ENCODE measurements around the gene SLC6A6.

Gene SLC6A6

DNA sequence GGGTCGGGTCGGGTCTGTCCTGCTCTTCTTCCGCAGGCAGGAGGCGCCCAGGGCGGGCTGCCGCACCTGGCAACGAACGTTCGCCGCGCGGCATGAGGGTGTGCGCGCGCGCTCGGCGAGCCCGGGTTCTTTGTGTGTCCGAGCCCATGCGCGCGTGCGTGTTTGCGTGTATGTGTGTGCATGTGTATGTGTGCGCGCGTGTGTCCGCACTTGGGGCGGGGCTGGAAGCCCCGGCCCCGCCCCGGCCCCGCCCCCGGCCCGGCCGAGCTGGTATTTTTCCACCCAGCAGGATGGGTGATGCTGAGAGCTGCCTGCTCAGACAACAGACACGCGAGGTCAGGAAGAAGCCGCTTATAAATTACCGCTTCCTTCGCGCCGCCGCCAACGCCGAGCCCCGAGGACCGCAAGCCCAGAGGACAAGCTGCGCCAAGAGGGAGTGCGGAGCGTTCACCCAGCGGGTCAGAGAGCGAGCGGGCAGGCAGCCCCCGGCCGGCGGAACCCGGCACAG, at the start of gene SLC6A6:
Gene SLC6A6 (plus strand): TSS at position 303 of the 508 bp plus-strand sequence. CDS start 41,029 bp downstream, outside the sequence.
- DNase-seq, result peak; percentile 96

GRCh38 chr3:14353502-14353901, 48.9 kb upstream of the SLC6A6 start:
- no peak for DNase-seq

DNA sequence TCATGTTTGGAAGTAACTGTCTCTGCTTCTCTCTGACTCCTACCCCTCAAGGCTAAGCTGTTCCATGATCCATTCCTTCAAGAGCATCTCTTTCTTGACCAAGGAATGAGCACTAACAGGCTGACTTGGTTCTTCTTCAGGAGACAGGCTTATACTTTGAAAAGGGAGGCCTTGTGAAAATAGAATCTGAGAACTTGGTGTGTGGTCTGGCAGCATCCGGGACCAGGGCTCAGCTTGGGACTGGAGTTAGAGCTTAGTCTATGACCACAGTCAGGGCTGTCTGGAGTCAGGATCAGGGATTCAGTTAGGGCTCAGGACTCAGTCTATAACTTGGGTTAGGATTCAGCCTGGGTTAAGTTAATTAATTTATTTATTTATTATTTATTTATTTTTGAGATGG, 44.9 kb upstream of the SLC6A6 start:
- DNase-seq, result no peak

GRCh38 chr3:14358426-14359211, 43.8 kb upstream of the SLC6A6 start:
- no peak for DNase-seq

- no peak for DNase-seq
Observed at GRCh38 chr3:14359348-14359747, 43.1 kb upstream of the SLC6A6 start.

GRCh38 chr3:14360123-14360881, 42.1 kb upstream of the SLC6A6 start:
- DNase-seq, result no peak

GRCh38 chr3:14361068-14361677, 41.2 kb upstream of the SLC6A6 start:
- DNase-seq, result no peak

DNA sequence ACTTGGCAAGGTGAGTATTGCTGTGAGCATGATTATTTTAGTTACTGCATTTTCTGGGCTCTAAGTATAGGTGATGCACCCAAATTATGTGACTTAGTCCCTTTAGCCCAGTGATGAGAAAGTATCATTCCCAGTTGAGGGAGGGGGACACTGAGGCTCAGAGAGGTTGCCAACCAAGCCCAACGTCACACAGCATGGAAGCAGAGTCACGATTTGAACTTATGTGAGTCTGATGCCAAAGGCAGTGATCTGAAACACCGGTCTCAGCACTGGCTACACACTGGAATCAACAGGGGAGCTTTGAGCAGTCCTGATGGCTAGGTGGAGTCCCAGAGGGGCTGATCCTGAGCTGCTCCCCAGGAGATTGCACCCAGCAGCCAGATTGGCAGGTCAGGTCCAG, 39.5 kb upstream of the SLC6A6 start:
- no peak for DNase-seq

DNA sequence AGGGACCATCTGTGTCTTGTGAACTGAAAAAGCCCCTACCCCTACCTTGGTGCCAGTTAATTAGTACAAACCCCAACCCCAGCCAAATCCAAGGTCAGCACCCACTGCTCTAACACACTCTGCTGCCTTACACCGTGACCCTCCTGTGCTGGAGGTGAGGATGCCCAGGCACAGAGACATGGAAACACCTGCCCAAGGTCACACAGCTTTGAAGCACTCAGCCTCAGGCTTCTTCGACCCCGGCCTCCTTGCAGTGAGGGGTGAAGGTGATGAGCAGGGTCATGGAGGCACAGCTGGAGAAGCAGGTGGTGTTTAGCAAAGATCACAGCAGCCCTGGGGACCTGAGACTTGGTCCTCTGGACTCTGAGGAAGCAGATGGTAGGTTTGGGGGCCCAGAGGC, 39.0 kb upstream of the SLC6A6 start:
- DNase-seq, result no peak

- DNase-seq, result no peak
Observed at GRCh38 chr3:14363991-14364390, 38.4 kb upstream of the SLC6A6 start.

GRCh38 chr3:14364580-14365292, 37.7 kb upstream of the SLC6A6 start:
- no peak for DNase-seq

DNA sequence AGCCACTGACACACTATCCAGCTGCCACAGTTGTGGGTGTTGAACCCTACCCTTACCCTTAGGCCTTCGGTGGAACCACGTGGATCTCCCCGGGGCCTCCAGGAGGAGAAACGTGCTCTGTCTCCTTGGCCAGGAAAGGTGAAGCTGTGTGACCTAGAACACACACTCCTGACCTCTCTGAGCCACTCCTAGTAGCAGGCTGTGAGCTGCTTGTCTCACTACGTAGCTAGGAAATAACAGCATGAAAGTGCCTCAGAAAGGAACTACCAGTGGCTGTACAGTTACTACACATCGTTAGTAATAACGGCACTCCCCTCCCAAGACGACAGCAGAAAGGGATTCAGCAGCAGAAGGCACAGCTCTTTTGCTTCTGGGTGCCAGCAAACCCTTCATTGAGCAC, 36.2 kb upstream of the SLC6A6 start:
- DNase-seq, result no peak

DNA sequence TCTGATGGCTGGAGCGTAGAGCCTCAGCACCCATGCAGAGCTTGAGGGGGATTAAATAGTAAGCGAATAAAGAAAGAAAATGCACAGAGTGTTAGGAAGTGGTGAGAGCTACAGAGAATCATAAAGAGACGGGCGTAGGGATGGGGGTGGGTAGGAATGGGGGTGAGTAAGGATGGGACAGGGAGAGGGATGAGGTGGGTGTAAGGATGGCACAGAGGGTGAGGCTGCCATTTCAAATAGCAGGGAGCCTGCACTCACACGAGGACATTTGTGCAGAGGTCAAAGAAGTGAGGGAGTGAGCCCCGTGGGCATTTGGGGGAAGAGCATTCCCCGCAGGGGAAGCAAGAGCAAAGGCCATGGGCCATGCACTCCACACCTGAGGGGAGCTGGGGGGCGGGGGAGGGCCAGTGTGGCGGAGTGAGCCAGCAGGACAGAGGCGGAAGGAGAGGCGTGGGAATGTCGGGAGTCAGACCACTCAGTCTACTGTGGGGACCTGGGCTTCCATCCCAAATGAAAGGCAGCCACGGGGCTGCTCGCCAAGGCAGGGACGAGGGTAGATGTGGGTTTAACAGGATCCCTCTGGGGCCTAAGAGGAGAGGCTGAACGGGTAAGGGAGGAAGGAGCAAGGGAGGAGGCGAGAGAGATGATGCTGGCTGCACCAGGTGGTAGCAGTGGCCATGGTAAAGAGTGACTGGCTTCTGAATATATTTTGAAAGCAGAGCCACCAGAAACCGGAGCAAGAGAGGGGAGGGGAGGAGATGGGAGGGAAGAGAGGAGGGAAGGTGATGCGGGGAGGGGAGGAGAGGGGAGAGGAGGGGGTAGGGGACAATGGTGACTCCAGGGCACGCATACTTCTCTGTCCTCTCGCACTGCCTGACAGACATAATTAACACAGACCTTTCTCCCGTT, 35.2 kb upstream of the SLC6A6 start:
- no peak for DNase-seq

GRCh38 chr3:14368146-14368545, 34.3 kb upstream of the SLC6A6 start:
- no peak for DNase-seq

DNA sequence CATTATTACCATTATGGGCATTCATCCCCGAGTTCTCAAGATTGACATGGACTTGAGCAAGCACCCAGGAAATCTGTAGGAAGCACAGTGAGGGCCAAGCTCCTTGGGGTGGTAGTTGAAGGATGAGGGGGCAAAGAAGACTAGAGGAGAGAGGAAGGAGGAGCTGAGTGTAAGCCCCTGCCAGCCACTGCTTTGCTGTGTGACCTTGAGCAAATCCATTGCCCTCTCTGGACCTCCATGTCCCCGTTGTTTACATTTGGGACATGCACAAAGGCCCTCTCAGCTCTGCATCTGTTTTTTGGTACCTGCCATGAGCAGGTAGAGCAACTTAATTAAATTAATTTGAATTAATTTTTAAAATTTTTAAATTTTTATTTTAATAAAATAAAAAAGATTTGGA, 33.5 kb upstream of the SLC6A6 start:
- DNase-seq, result no peak

DNA sequence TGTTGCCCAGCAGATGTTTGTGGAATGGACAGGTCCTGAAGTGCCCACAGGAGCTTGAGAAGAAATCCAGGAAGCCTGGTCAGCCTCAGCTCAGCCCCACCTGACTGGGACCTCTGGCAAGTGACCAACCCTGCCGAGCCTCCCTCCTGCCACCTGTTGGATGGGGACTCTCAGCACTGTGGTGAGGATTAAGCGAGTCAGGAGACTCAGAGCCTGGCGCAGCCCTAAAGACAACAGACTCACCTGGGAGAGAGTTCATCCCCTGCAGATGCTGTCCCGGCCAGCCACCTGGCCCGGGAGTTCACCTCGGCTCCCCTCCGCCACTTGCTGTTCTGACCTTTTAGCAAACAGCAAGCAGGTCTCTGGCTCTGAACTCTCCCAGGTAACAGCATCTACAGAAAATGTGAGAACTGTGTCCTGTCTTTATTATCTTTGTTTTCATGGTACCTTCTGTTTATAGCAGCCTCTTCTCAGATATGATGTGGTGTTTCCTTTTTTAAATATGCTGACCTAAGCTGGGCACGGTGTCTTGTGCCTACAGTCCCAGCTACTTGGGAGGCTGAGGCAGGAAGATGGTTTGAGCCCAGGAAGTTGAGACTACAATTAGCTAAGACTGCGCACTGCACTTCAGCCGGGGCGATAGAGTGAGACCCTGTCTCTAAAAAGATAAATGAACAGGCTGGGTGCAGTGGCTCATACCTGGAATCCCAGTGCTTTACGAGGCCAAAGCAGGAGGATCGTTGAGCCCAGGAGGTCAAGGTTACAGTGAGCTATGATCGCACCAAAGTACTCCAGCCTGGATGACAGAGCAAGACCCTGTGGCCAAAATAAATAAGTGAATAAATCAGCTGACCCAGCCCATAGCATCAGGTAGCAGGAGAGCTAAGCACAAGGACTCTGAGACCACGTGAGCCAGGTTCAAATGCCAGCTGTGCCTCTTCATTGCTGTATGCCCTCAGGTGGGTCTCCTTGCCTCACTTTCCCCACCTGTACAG, 32.4 kb upstream of the SLC6A6 start:
- DNase-seq, result no peak

- DNase-seq, result no peak
Observed at GRCh38 chr3:14370720-14371572, 31.5 kb upstream of the SLC6A6 start.

GRCh38 chr3:14371573-14372474, 30.6 kb upstream of the SLC6A6 start:
- DNase-seq, result peak in 1 of 2 donors; percentile 70
